Measurements from ENCODE around the gene ATP2C2.

DNA sequence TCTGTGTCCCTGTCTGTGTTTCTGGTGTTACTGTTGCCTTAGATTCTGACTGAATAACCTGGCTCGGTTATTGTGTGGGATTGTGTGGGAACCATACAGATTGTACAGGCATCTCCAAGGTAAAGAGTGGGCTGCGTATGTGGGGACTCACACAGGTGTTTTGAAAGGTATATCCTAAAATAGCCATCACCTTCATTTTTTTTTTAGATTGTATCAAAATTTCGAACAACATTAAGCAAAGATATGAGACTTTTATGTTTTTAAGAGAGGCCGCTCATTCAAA lies 53.5 kb downstream of the ATP2C2 start:
- TF ChIP-seq POLR2A (IDR thresholded peaks at IDR 0.05; ENCODE audit: low read depth, low read length): no peak
- TF ChIP-seq SPI1 (IDR thresholded peaks at IDR 0.05; ENCODE audit: low read depth, low read length): no peak
- no peak for TF ChIP-seq POLR2AphosphoS5 (IDR thresholded peaks at IDR 0.05; ENCODE audit: low read depth, low read length)
- no peak for TF ChIP-seq PAX5 (IDR thresholded peaks at IDR 0.05; ENCODE audit: insufficient read depth, low read length, severe bottlenecking)
